Ishikawa (cell line): ENCODE data around the gene GRB7.

Experiments used
- CEBPB ChIP-seq: IDR thresholded peaks from 2 replicates; pipeline ENCODE4 v1.6.1; 2012
- CREB1 ChIP-seq: IDR thresholded peaks from 2 replicates; pipeline ENCODE4 v1.6.1; 2012; ENCODE audit warnings: low read depth
- EGR1 ChIP-seq: IDR thresholded peaks from 2 replicates; pipeline ENCODE4 v1.6.1; 2012
- EP300 ChIP-seq: IDR thresholded peaks from 2 replicates; pipeline ENCODE4 v1.6.1; 2012; ENCODE audit warnings: borderline replicate concordance
- FOXM1 ChIP-seq: IDR thresholded peaks from 2 replicates; pipeline ENCODE4 v1.6.1; 2012; ENCODE audit warnings: low read depth, borderline replicate concordance
- MAX ChIP-seq: IDR thresholded peaks from 2 replicates; pipeline ENCODE4 v1.6.1; 2012
- NFIC ChIP-seq: IDR thresholded peaks from 2 replicates; pipeline ENCODE4 v1.6.1; 2012
- RAD21 ChIP-seq: IDR thresholded peaks from 2 replicates; pipeline ENCODE4 v1.6.1; 2012; ENCODE audit warnings: low read depth
- REST ChIP-seq: IDR thresholded peaks from 2 replicates; pipeline ENCODE4 v1.6.1; 2012; ENCODE audit warnings: low read depth, mild to moderate bottlenecking
- TAF1 ChIP-seq: IDR thresholded peaks from 2 replicates; pipeline ENCODE4 v1.6.1; 2012; ENCODE audit warnings: low read depth, mild to moderate bottlenecking
- TCF12 ChIP-seq: IDR thresholded peaks from 2 replicates; pipeline ENCODE4 v1.6.1; 2012; ENCODE audit warnings: low read depth
- TEAD4 ChIP-seq: IDR thresholded peaks from 2 replicates; pipeline ENCODE4 v1.6.1; 2012
- USF1 ChIP-seq: IDR thresholded peaks from 2 replicates; pipeline ENCODE4 v1.6.1; 2012
- YY1 ChIP-seq: IDR thresholded peaks from 2 replicates; pipeline ENCODE4 v1.6.1; 2012; ENCODE audit warnings: low read depth
- ZBTB7A ChIP-seq: IDR thresholded peaks from 2 replicates; pipeline ENCODE4 v1.6.1; 2012; ENCODE audit warnings: low read depth

Gene GRB7

GRCh38 chr17:39732586-39732985, 5.2 kb upstream of the GRB7 start:
- TF ChIP-seq TCF12 (no peak), MAX (no peak), EGR1 (no peak)

GRCh38 chr17:39735882-39736281, 1.9 kb upstream of the GRB7 start:
- TF ChIP-seq REST, result no peak
- no peak for TF ChIP-seq YY1
- no peak for TF ChIP-seq CEBPB
- TF ChIP-seq CREB1, result no peak
- no peak for TF ChIP-seq TAF1
- no peak for TF ChIP-seq NFIC
- TF ChIP-seq EP300, result no peak
- no peak for TF ChIP-seq EGR1
- TF ChIP-seq MAX, result no peak
- no peak for TF ChIP-seq TCF12
- TF ChIP-seq TEAD4, result no peak
- no peak for TF ChIP-seq FOXM1

- TF ChIP-seq FOXM1 (no peak), ZBTB7A (no peak), REST (no peak), TAF1 (no peak)
These were observed 1.2 kb upstream of the GRB7 start for GRCh38 chr17:39736319-39737165.

- TF ChIP-seq EGR1, result no peak
- TF ChIP-seq TAF1, result no peak
- no peak for TF ChIP-seq YY1
- no peak for TF ChIP-seq FOXM1
- TF ChIP-seq TCF12, result no peak
- no peak for TF ChIP-seq USF1
- TF ChIP-seq TEAD4, result no peak
- TF ChIP-seq RAD21, result no peak
- TF ChIP-seq CREB1, result no peak
- TF ChIP-seq NFIC, result no peak
- TF ChIP-seq EP300, result no peak
- no peak for TF ChIP-seq MAX
- no peak for TF ChIP-seq ZBTB7A
These were observed 455 bp upstream of the GRB7 start for GRCh38 chr17:39737206-39737759.

- TF ChIP-seq EGR1 (no peak), CEBPB (no peak), CREB1 (no peak), TEAD4 (no peak), EP300 (no peak), MAX (no peak), TCF12 (no peak), ZBTB7A (no peak), RAD21 (no peak), NFIC (no peak), REST (no peak), YY1 (no peak), FOXM1 (no peak), USF1 (no peak), TAF1 (no peak)
These were observed 797 bp downstream of the GRB7 start for GRCh38 chr17:39738568-39738901.
